ENCODE results near the gene SYTL3. TPM values are rescaled to one million over a fixed set of nuclear protein-coding genes. Genes with fewer than 3 reads are reported as not detected.

The SYTL3 gene
- total and polyA plus RNA-seq, 10 donors: 5.9 to 48.3 (median 17.9) TPM

- intact Hi-C loops (cut with DNase I; ENCODE audit: low total_unique reads): no loop called here
- H3K27ac ChIP-seq: peak overlapping the region in 6 of 8 donors; percentile 40 to 83 (median 68)
- DNase-seq: peak; percentile 69
Observed at GRCh38 chr6:158686791-158687381, 37.0 kb downstream of the SYTL3 start.

DNA sequence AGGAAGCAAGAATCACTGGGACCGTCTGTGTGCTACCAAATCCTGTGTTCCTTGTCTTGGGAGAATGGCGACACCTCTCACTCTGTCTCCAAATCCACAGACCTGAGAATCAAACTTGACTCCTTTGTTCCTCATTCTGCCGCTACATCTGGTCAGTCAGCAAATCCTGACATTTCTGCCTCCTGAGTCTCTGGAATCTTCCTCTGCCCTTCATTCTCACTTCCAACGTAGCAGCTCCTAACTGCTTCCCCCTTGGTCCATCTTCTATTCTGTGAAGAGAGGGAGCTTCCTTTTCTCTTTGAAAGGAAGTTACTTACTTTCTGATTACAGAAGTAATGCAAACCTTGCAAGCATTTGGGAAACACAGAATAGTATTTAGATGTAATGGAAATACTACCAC, 37.7 kb downstream of the SYTL3 start:
- no peak for DNase-seq
- Histone ChIP-seq H3K27me3 (replicated peaks in 1 of 7) (no peaks in the 10 kb centered on the region), H3K9me3 (no peaks in the 10 kb centered on the region), H3K4me1 (peaks cover 6 to 65% (median 35%) of the 10 kb centered on the region in 6 donors), H3K4me3 (peak overlapping the region in 1 of 8 donors; percentile 40), H3K27ac (peak overlapping the region in 6 of 8 donors; percentile 40 to 83 (median 68)), H3K36me3 (peaks cover 0 to 41% (median 0%) of the 10 kb centered on the region in 6 donors)
- WGBS, 5 donors: 48 to 73% (median 55%) methylated on average over 4 of the region's 4 CpGs
- TF ChIP-seq, protein P1, sequence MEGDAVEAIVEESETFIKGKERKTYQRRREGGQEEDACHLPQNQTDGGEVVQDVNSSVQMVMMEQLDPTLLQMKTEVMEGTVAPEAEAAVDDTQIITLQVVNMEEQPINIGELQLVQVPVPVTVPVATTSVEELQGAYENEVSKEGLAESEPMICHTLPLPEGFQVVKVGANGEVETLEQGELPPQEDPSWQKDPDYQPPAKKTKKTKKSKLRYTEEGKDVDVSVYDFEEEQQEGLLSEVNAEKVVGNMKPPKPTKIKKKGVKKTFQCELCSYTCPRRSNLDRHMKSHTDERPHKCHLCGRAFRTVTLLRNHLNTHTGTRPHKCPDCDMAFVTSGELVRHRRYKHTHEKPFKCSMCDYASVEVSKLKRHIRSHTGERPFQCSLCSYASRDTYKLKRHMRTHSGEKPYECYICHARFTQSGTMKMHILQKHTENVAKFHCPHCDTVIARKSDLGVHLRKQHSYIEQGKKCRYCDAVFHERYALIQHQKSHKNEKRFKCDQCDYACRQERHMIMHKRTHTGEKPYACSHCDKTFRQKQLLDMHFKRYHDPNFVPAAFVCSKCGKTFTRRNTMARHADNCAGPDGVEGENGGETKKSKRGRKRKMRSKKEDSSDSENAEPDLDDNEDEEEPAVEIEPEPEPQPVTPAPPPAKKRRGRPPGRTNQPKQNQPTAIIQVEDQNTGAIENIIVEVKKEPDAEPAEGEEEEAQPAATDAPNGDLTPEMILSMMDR (IDR thresholded peaks at IDR 0.05 in 8 of 11, conservative IDR thresholded peaks at IDR 0.05 in 3 of 11): no peak
- TF ChIP-seq POLR2A (IDR thresholded peaks at IDR 0.05) (no peak), POLR2AphosphoS5 (IDR thresholded peaks at IDR 0.05) (no peak)
- intact Hi-C loops (cut with DNase I; ENCODE audit: low total_unique reads): no loop called here

More at GRCh38 chr6:158686791-158687381, 37.0 kb downstream of the SYTL3 start:
- TF ChIP-seq POLR2A (IDR thresholded peaks at IDR 0.05): no peak
- TF ChIP-seq POLR2AphosphoS5 (IDR thresholded peaks at IDR 0.05): no peak
- TF ChIP-seq, protein P1 (IDR thresholded peaks at IDR 0.05 in 8 of 11, conservative IDR thresholded peaks at IDR 0.05 in 3 of 11): no peak
- Histone ChIP-seq H3K4me3 (peak overlapping the region in 1 of 8 donors; percentile 40), H3K36me3 (peaks cover 0 to 45% (median 0%) of the 10 kb centered on the region in 6 donors), H3K9me3 (no peaks in the 10 kb centered on the region), H3K27me3 (replicated peaks in 1 of 7) (no peaks in the 10 kb centered on the region), H3K4me1 (peaks cover 6 to 65% (median 35%) of the 10 kb centered on the region in 6 donors)
- 35 to 53% (median 43%) methylated on average over 7 of the region's 7 CpGs for WGBS, 5 donors

DNA sequence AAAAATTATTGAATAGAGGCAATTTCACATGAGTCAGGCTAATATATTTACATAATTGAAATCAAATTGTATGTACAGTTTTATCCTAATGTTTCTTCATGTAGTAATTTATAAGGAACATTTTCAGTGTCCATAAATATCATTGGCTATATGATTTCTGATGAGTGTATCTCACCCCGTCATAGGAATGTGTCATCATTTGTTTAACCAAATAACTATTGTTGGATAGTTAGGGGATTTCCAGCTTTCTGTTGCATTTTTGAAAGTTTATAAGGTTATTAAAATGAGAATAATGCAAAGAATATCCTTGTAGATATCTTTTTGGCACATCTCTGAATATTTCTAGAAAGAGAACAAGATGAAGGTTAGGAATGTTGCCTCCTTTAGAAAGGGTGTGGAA, 39.0 kb downstream of the SYTL3 start:
- intact Hi-C loops (cut with DNase I; ENCODE audit: low total_unique reads): no loop called here
- Histone ChIP-seq H3K4me3 (no peak overlapping the region), H3K36me3 (peaks cover 0 to 27% (median 0%) of the 10 kb centered on the region in 6 donors), H3K9me3 (no peaks in the 10 kb centered on the region), H3K27me3 (replicated peaks in 1 of 7) (no peaks in the 10 kb centered on the region), H3K4me1 (peaks cover 6 to 65% (median 35%) of the 10 kb centered on the region in 6 donors), H3K27ac (no peak overlapping the region)
- WGBS, 5 donors: 48 to 73% (median 63%) methylated on average over 1 of the region's 1 CpG
- DNase-seq: no peak
- TF ChIP-seq, protein P1 (IDR thresholded peaks at IDR 0.05 in 8 of 11, conservative IDR thresholded peaks at IDR 0.05 in 3 of 11): no peak
- TF ChIP-seq POLR2AphosphoS5 (IDR thresholded peaks at IDR 0.05) (no peak), POLR2A (IDR thresholded peaks at IDR 0.05) (no peak)

DNA sequence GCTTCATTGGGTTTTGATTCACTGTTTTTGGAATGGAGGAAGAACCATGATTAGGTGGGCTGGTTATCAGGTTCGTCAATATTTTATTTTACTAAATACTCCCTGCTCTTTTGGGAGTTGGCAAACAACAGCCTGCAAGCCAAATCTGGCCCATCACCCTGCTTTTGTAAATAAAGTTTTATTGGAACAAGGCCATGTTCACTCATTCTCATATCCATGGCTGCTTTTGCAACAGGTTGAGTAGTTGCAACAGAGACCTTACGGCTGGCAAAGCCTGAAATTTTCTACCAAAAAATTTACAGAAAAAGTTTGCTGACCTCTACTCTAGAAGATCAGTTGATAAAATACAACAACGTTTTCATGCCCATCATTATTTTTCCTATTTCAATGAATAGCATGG, 45.1 kb downstream of the SYTL3 start:
- H3K4me3 ChIP-seq: no peak overlapping the region
- TF ChIP-seq, protein P1 (IDR thresholded peaks at IDR 0.05 in 8 of 11, conservative IDR thresholded peaks at IDR 0.05 in 3 of 11): no peak
- no peak for TF ChIP-seq POLR2A (IDR thresholded peaks at IDR 0.05)
- no peak for TF ChIP-seq POLR2AphosphoS5 (IDR thresholded peaks at IDR 0.05)
- DNase-seq: peak; percentile 4
- WGBS, 5 donors: 80 to 92% (median 87%) methylated on average over 3 of the region's 3 CpGs
- intact Hi-C loops (cut with DNase I; ENCODE audit: low total_unique reads): loop anchor here (5.0 kb wide), 1 partner anchor 473 kb away; no protein-coding TSS in a partner anchor
- peaks cover 0 to 19% (median 10%) of the 10 kb centered on the region in 6 donors for H3K4me1 ChIP-seq
- peaks cover 0 to 20% (median 0%) of the 10 kb centered on the region in 6 donors for H3K36me3 ChIP-seq
- H3K27ac ChIP-seq: no peak overlapping the region
- no peaks in the 10 kb centered on the region for H3K9me3 ChIP-seq
- H3K27me3 ChIP-seq (replicated peaks in 1 of 7): no peaks in the 10 kb centered on the region

All from spleen (tissue), 11 donors.